Activated T-helper 17 cell treated with anti-CD3 and anti-CD28 coated beads, Interleukin-2, amount 50 U/mL, for 72 hours (primary cell): ENCODE results near the gene ANKRD52. TPM values are rescaled to one million over a fixed set of nuclear protein-coding genes. Genes with fewer than 3 reads are reported as not detected.
A peak's percentile ranks its signal among the peaks of the same experiment; 100 is the strongest.

Experiments
- ATAC-seq: fragments of 150-1000 bp; cut with Tn5 transposase; replicated peaks from 2 replicates; pipeline ENCODE4 v1.10.0; 2021; ENCODE audit warnings: mild to moderate bottlenecking, moderate library complexity
- H3K27ac Mint-ChIP-seq: one replicate; pipeline ENCODE4 v1.8.0; 2022; ENCODE audit warnings: mixed read lengths
- H3K27me3 Mint-ChIP-seq: one replicate; pipeline ENCODE4 v1.8.0; 2022; ENCODE audit warnings: mixed read lengths
- H3K36me3 Mint-ChIP-seq: one replicate; pipeline ENCODE4 v1.8.0; 2022; ENCODE audit warnings: low read depth, mild to moderate bottlenecking, mixed read lengths
- H3K4me1 Mint-ChIP-seq: one replicate; pipeline ENCODE4 v1.8.0; 2022; ENCODE audit warnings: mixed read lengths
- H3K4me3 Mint-ChIP-seq: one replicate; pipeline ENCODE4 v1.8.0; 2022; ENCODE audit warnings: mild to moderate bottlenecking, mixed read lengths
- H3K9me3 Mint-ChIP-seq: one replicate; pipeline ENCODE4 v1.8.0; 2022; ENCODE audit warnings: mixed read lengths
- total RNA-seq, 2 donors: library from RNA; stranded (reverse); gene quantifications; one replicate each; pipeline ENCODE4 v1.2.3, GENCODE V29; 2022

Gene ANKRD52
- total RNA-seq, 2 donors from 2014 or later: 31.1 to 43.0 TPM

GRCh38 chr12:56261503-56262232 lies 3.5 kb upstream of the ANKRD52 start:
- Mint-ChIP-seq H3K4me1 (peaks cover 11% of the 10 kb centered on the region), H3K27ac (no peak overlapping the region), H3K36me3 (no peaks in the 10 kb centered on the region), H3K4me3 (no peak overlapping the region), H3K27me3 (no peaks in the 10 kb centered on the region), H3K9me3 (no peaks in the 10 kb centered on the region)
- no peak for ATAC-seq

- Mint-ChIP-seq H3K36me3 (peaks cover 6% of the 10 kb centered on the region), H3K9me3 (no peaks in the 10 kb centered on the region), H3K4me3 (no peak overlapping the region), H3K4me1 (peaks cover 10% of the 10 kb centered on the region), H3K27ac (no peak overlapping the region), H3K27me3 (no peaks in the 10 kb centered on the region)
- no peak for ATAC-seq
Measured at GRCh38 chr12:56260921-56261320, 2.7 kb upstream of the ANKRD52 start.

GRCh38 chr12:56260380-56260779 lies 2.2 kb upstream of the ANKRD52 start:
- Mint-ChIP-seq H3K4me1 (peaks cover 11% of the 10 kb centered on the region), H3K27ac (no peak overlapping the region), H3K9me3 (no peaks in the 10 kb centered on the region), H3K27me3 (no peaks in the 10 kb centered on the region), H3K4me3 (no peak overlapping the region), H3K36me3 (peaks cover 10% of the 10 kb centered on the region)
- no peak for ATAC-seq

GRCh38 chr12:56258820-56259183 lies 618 bp upstream of the ANKRD52 start:
- Mint-ChIP-seq H3K27me3 (no peaks in the 10 kb centered on the region), H3K4me1 (peaks cover 11% of the 10 kb centered on the region), H3K36me3 (peaks cover 26% of the 10 kb centered on the region), H3K27ac (peak overlapping the region; percentile 87), H3K9me3 (no peaks in the 10 kb centered on the region), H3K4me3 (peak overlapping the region; percentile 88)
- no peak for ATAC-seq

GRCh38 chr12:56257491-56258067 lies 605 bp downstream of the ANKRD52 start:
- peak; percentile 20 for ATAC-seq
- peak overlapping the region; percentile 69 for H3K27ac Mint-ChIP-seq
- no peaks in the 10 kb centered on the region for H3K9me3 Mint-ChIP-seq
- peaks cover 38% of the 10 kb centered on the region for H3K36me3 Mint-ChIP-seq
- H3K27me3 Mint-ChIP-seq: no peaks in the 10 kb centered on the region
- peaks cover 11% of the 10 kb centered on the region for H3K4me1 Mint-ChIP-seq
- H3K4me3 Mint-ChIP-seq: peak overlapping the region; percentile 81

GRCh38 chr12:56257071-56257470 lies 1.1 kb downstream of the ANKRD52 start:
- H3K4me3 Mint-ChIP-seq: peak overlapping the region; percentile 81
- H3K27ac Mint-ChIP-seq: peak overlapping the region; percentile 69
- H3K27me3 Mint-ChIP-seq: no peaks in the 10 kb centered on the region
- H3K9me3 Mint-ChIP-seq: no peaks in the 10 kb centered on the region
- H3K4me1 Mint-ChIP-seq: peaks cover 11% of the 10 kb centered on the region
- no peak for ATAC-seq
- H3K36me3 Mint-ChIP-seq: peaks cover 43% of the 10 kb centered on the region

GRCh38 chr12:56256326-56256960 lies 1.7 kb downstream of the ANKRD52 start:
- Mint-ChIP-seq H3K4me1 (peaks cover 11% of the 10 kb centered on the region), H3K9me3 (no peaks in the 10 kb centered on the region), H3K36me3 (peaks cover 49% of the 10 kb centered on the region), H3K27ac (peak overlapping the region; percentile 69), H3K27me3 (no peaks in the 10 kb centered on the region), H3K4me3 (peak overlapping the region; percentile 81)
- no peak for ATAC-seq

- Mint-ChIP-seq H3K27ac (peak overlapping the region; percentile 4), H3K36me3 (peaks cover 55% of the 10 kb centered on the region), H3K4me1 (peaks cover 11% of the 10 kb centered on the region), H3K4me3 (no peak overlapping the region), H3K27me3 (no peaks in the 10 kb centered on the region), H3K9me3 (no peaks in the 10 kb centered on the region)
- ATAC-seq: no peak
Measured at GRCh38 chr12:56255671-56256070, 2.5 kb downstream of the ANKRD52 start.

- no peak for ATAC-seq
- peaks cover 63% of the 10 kb centered on the region for H3K36me3 Mint-ChIP-seq
- H3K9me3 Mint-ChIP-seq: no peaks in the 10 kb centered on the region
- no peak overlapping the region for H3K4me3 Mint-ChIP-seq
- H3K4me1 Mint-ChIP-seq: peaks cover 5% of the 10 kb centered on the region
- no peak overlapping the region for H3K27ac Mint-ChIP-seq
- H3K27me3 Mint-ChIP-seq: no peaks in the 10 kb centered on the region
Measured at GRCh38 chr12:56253091-56253490, 5.1 kb downstream of the ANKRD52 start.

GRCh38 chr12:56252649-56253048 lies 5.5 kb downstream of the ANKRD52 start:
- no peaks in the 10 kb centered on the region for H3K9me3 Mint-ChIP-seq
- peaks cover 65% of the 10 kb centered on the region for H3K36me3 Mint-ChIP-seq
- no peaks in the 10 kb centered on the region for H3K27me3 Mint-ChIP-seq
- H3K4me3 Mint-ChIP-seq: no peak overlapping the region
- no peak overlapping the region for H3K27ac Mint-ChIP-seq
- no peak for ATAC-seq
- H3K4me1 Mint-ChIP-seq: peaks cover 5% of the 10 kb centered on the region

GRCh38 chr12:56248711-56249110 lies 9.5 kb downstream of the ANKRD52 start:
- peaks cover 75% of the 10 kb centered on the region for H3K36me3 Mint-ChIP-seq
- ATAC-seq: no peak
- no peaks in the 10 kb centered on the region for H3K4me1 Mint-ChIP-seq
- no peak overlapping the region for H3K4me3 Mint-ChIP-seq
- no peaks in the 10 kb centered on the region for H3K9me3 Mint-ChIP-seq
- no peaks in the 10 kb centered on the region for H3K27me3 Mint-ChIP-seq
- H3K27ac Mint-ChIP-seq: no peak overlapping the region

GRCh38 chr12:56247923-56248322 lies 10.3 kb downstream of the ANKRD52 start:
- Mint-ChIP-seq H3K27me3 (no peaks in the 10 kb centered on the region), H3K4me1 (no peaks in the 10 kb centered on the region)

GRCh38 chr12:56244494-56244893 lies 13.7 kb downstream of the ANKRD52 start:
- Mint-ChIP-seq H3K9me3 (no peaks in the 10 kb centered on the region), H3K27me3 (no peaks in the 10 kb centered on the region), H3K36me3 (peaks cover 80% of the 10 kb centered on the region), H3K4me1 (no peaks in the 10 kb centered on the region), H3K27ac (no peak overlapping the region), H3K4me3 (no peak overlapping the region)
- no peak for ATAC-seq

More at GRCh38 chr12:56247923-56248322, 10.3 kb downstream of the ANKRD52 start:
- Mint-ChIP-seq H3K27ac (no peak overlapping the region), H3K4me3 (no peak overlapping the region), H3K36me3 (peaks cover 75% of the 10 kb centered on the region), H3K9me3 (no peaks in the 10 kb centered on the region)
- ATAC-seq: no peak

- Mint-ChIP-seq H3K9me3 (no peaks in the 10 kb centered on the region), H3K4me1 (no peaks in the 10 kb centered on the region), H3K4me3 (no peak overlapping the region), H3K36me3 (peaks cover 73% of the 10 kb centered on the region), H3K27ac (no peak overlapping the region), H3K27me3 (no peaks in the 10 kb centered on the region)
- ATAC-seq: no peak
Measured at GRCh38 chr12:56243731-56244181, 14.4 kb downstream of the ANKRD52 start.

GRCh38 chr12:56242986-56243385 lies 15.2 kb downstream of the ANKRD52 start:
- ATAC-seq: no peak
- H3K27ac Mint-ChIP-seq: peak overlapping the region; percentile 38
- H3K4me1 Mint-ChIP-seq: no peaks in the 10 kb centered on the region
- no peaks in the 10 kb centered on the region for H3K27me3 Mint-ChIP-seq
- H3K9me3 Mint-ChIP-seq: no peaks in the 10 kb centered on the region
- no peak overlapping the region for H3K4me3 Mint-ChIP-seq
- peaks cover 71% of the 10 kb centered on the region for H3K36me3 Mint-ChIP-seq
